LNCaP clone FGC (cell line): ENCODE data around the gene EDN1.

Source experiments
- DNase-seq: peaks from one replicate; pipeline ENCODE4 v3.0.0-alpha.2; 2011; ENCODE audit warnings: low read depth
- H3K4me3 ChIP-seq: 2 replicates; pipeline ENCODE4 v1.5.1; 2011; ENCODE audit warnings: mild to moderate bottlenecking, low read depth, low read length, control low read depth
- CTCF ChIP-seq: IDR thresholded peaks from 2 replicates; pipeline ENCODE4 v1.5.1; 2012; ENCODE audit warnings: mild to moderate bottlenecking; ENCODE audit not compliant: control insufficient read depth, insufficient read depth; ENCODE audit errors: extremely low read depth

Gene EDN1

GRCh38 chr6:12293931-12294807 is 4.0 kb downstream of the EDN1 start:
- H3K4me3 ChIP-seq, result no peak overlapping the region
- TF ChIP-seq CTCF, result no peak
- DNase-seq, result peak; percentile 88

- no peak for TF ChIP-seq CTCF
- no peak for DNase-seq
- no peak overlapping the region for H3K4me3 ChIP-seq
Observed at GRCh38 chr6:12294851-12295536, 4.8 kb downstream of the EDN1 start.

GRCh38 chr6:12295558-12296254 is 5.5 kb downstream of the EDN1 start:
- DNase-seq, result no peak
- no peak overlapping the region for H3K4me3 ChIP-seq
- no peak for TF ChIP-seq CTCF

- no peak for TF ChIP-seq CTCF
- no peak for DNase-seq
- H3K4me3 ChIP-seq, result no peak overlapping the region
Observed at GRCh38 chr6:12296255-12296573, 6.1 kb downstream of the EDN1 start.

- DNase-seq, result no peak
- no peak for TF ChIP-seq CTCF
- no peak overlapping the region for H3K4me3 ChIP-seq
Observed at GRCh38 chr6:12296604-12297003, 6.4 kb downstream of the EDN1 start.

- no peak overlapping the region for H3K4me3 ChIP-seq
- DNase-seq, result no peak
- TF ChIP-seq CTCF, result no peak
Observed at GRCh38 chr6:12297363-12298016, 7.3 kb downstream of the EDN1 start.
